GM12874 (cell line): Measurements from ENCODE around the gene AGBL4.

Source experiments
- CTCF ChIP-seq: IDR thresholded peaks from 2 replicates; pipeline ENCODE4 v1.5.1; 2011; ENCODE audit warnings: low read depth, mild to moderate bottlenecking, control low read depth, low read length, moderate library complexity; ENCODE audit not compliant: insufficient read depth

The AGBL4 gene

GRCh38 chr1:49016030-49016977, 1007.5 kb downstream of the AGBL4 start:
- TF ChIP-seq CTCF: no peak

- no peak for TF ChIP-seq CTCF
Observed at GRCh38 chr1:49013079-49013478, 1010.7 kb downstream of the AGBL4 start.

- no peak for TF ChIP-seq CTCF
Observed at GRCh38 chr1:48999321-48999720, 1024.4 kb downstream of the AGBL4 start.

GRCh38 chr1:48996311-48996710, 1027.4 kb downstream of the AGBL4 start:
- TF ChIP-seq CTCF: no peak

- TF ChIP-seq CTCF: no peak
Observed at GRCh38 chr1:48988633-48989197, 1035.0 kb downstream of the AGBL4 start.

GRCh38 chr1:48979940-48980339, 1043.8 kb downstream of the AGBL4 start:
- no peak for TF ChIP-seq CTCF

GRCh38 chr1:48978413-48978812, 1045.3 kb downstream of the AGBL4 start:
- no peak for TF ChIP-seq CTCF
